Measurements from ENCODE around the gene ANKRD11. TPM values are rescaled to one million over a fixed set of nuclear protein-coding genes. Genes with fewer than 3 reads are reported as not detected.
"Not testable (repeated sequence)": the region's sequence is repeated elsewhere in the genome, so short reads cannot be mapped to it uniquely, and the experiment has no call there.

Gene ANKRD11
- total RNA-seq, 1 donor from 2014 or later, result 178 TPM

GRCh38 chr16:89396156-89396555, 94.2 kb downstream of the ANKRD11 start:
- DNase-seq (ENCODE audit: low spot score, unreplicated experiment), result no peak
- no peaks in the 10 kb centered on the region for H3K9me3 Mint-ChIP-seq (ENCODE audit: low read depth)
- peak overlapping the region; percentile 87 for H3K27ac Mint-ChIP-seq
- TF ChIP-seq, protein P1, sequence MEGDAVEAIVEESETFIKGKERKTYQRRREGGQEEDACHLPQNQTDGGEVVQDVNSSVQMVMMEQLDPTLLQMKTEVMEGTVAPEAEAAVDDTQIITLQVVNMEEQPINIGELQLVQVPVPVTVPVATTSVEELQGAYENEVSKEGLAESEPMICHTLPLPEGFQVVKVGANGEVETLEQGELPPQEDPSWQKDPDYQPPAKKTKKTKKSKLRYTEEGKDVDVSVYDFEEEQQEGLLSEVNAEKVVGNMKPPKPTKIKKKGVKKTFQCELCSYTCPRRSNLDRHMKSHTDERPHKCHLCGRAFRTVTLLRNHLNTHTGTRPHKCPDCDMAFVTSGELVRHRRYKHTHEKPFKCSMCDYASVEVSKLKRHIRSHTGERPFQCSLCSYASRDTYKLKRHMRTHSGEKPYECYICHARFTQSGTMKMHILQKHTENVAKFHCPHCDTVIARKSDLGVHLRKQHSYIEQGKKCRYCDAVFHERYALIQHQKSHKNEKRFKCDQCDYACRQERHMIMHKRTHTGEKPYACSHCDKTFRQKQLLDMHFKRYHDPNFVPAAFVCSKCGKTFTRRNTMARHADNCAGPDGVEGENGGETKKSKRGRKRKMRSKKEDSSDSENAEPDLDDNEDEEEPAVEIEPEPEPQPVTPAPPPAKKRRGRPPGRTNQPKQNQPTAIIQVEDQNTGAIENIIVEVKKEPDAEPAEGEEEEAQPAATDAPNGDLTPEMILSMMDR (IDR thresholded peaks at IDR 0.05; ENCODE audit: unreplicated experiment), result no peak
- H3K27me3 Mint-ChIP-seq, result no peaks in the 10 kb centered on the region
- peaks cover 13% of the 10 kb centered on the region for H3K4me1 Mint-ChIP-seq (ENCODE audit: low read depth)
- H3K36me3 Mint-ChIP-seq (ENCODE audit: insufficient read depth), result peaks cover 6% of the 10 kb centered on the region
- no peak overlapping the region for H3K4me3 Mint-ChIP-seq (ENCODE audit: low read depth)

- Mint-ChIP-seq H3K36me3 (ENCODE audit: insufficient read depth) (peaks cover 6% of the 10 kb centered on the region), H3K27ac (peak overlapping the region; percentile 87), H3K27me3 (no peaks in the 10 kb centered on the region), H3K9me3 (ENCODE audit: low read depth) (no peaks in the 10 kb centered on the region), H3K4me3 (ENCODE audit: low read depth) (no peak overlapping the region), H3K4me1 (ENCODE audit: low read depth) (peaks cover 13% of the 10 kb centered on the region)
- DNase-seq (ENCODE audit: low spot score, unreplicated experiment), result no peak
- TF ChIP-seq, protein P1 (IDR thresholded peaks at IDR 0.05; ENCODE audit: unreplicated experiment), result no peak
These were observed 94.9 kb downstream of the ANKRD11 start for GRCh38 chr16:89395150-89396142.

DNA sequence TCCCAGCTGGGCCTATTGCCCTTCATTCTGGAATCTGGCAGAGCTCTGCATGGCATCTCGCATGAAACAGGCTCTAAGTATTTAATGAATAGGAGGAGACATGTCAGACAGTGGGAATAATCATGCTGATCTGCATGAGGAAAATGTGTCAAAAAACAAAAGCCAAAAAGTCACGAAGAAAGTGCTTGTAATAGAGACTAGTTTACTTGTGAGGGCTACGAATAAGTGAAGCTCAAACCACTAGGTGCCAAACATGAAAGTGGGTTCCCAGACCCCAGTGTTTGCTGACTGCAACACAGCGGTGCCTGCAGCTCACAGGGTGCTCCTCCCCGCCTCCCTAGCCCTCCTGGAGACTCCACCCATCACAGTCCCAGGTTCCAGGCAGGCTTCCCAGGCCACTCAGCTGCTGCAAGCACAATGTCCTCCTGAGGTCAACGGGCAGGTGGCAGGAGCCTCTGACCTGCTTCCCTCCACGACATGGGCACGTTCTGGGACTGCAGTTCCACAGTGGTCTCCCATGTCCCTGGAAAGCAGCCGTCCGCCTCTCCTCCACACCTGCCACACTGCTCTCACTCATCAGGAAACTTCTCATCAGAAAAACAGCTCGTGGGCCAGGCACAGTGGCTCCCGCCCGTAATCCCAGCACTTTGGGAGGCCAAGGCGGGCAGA, 96.5 kb downstream of the ANKRD11 start:
- TF ChIP-seq, protein P1 (IDR thresholded peaks at IDR 0.05; ENCODE audit: unreplicated experiment), result no peak
- Mint-ChIP-seq H3K4me3 (ENCODE audit: low read depth) (no peak overlapping the region), H3K27ac (peak overlapping the region; percentile 83), H3K27me3 (no peaks in the 10 kb centered on the region), H3K9me3 (ENCODE audit: low read depth) (peaks cover 3% of the 10 kb centered on the region), H3K4me1 (ENCODE audit: low read depth) (peaks cover 11% of the 10 kb centered on the region), H3K36me3 (ENCODE audit: insufficient read depth) (peaks cover 6% of the 10 kb centered on the region)
- DNase-seq (ENCODE audit: low spot score, unreplicated experiment), result no peak

- DNase-seq (ENCODE audit: low spot score, unreplicated experiment), result no peak
- peaks cover 3% of the 10 kb centered on the region for H3K9me3 Mint-ChIP-seq (ENCODE audit: low read depth)
- TF ChIP-seq, protein P1 (IDR thresholded peaks at IDR 0.05; ENCODE audit: unreplicated experiment), result no peak
- peaks cover 11% of the 10 kb centered on the region for H3K4me1 Mint-ChIP-seq (ENCODE audit: low read depth)
- peak overlapping the region; percentile 87 for H3K27ac Mint-ChIP-seq
- H3K36me3 Mint-ChIP-seq (ENCODE audit: insufficient read depth), result peaks cover 5% of the 10 kb centered on the region
- H3K27me3 Mint-ChIP-seq, result no peaks in the 10 kb centered on the region
- no peak overlapping the region for H3K4me3 Mint-ChIP-seq (ENCODE audit: low read depth)
These were observed 97.3 kb downstream of the ANKRD11 start for GRCh38 chr16:89392881-89393737.

GRCh38 chr16:89390224-89390583, 100.2 kb downstream of the ANKRD11 start:
- not testable (repeated sequence) for H3K9me3 Mint-ChIP-seq (ENCODE audit: low read depth); H3K27ac Mint-ChIP-seq; DNase-seq (ENCODE audit: low spot score, unreplicated experiment); H3K27me3 Mint-ChIP-seq; H3K36me3 Mint-ChIP-seq (ENCODE audit: insufficient read depth); H3K4me3 Mint-ChIP-seq (ENCODE audit: low read depth)
- peaks cover 12% of the 10 kb centered on the region for H3K4me1 Mint-ChIP-seq (ENCODE audit: low read depth)

GRCh38 chr16:89389504-89390223, 100.7 kb downstream of the ANKRD11 start:
- H3K36me3 Mint-ChIP-seq (ENCODE audit: insufficient read depth); H3K9me3 Mint-ChIP-seq (ENCODE audit: low read depth); H3K4me3 Mint-ChIP-seq (ENCODE audit: low read depth); H3K27me3 Mint-ChIP-seq; DNase-seq (ENCODE audit: low spot score, unreplicated experiment): not testable (repeated sequence)
- H3K27ac Mint-ChIP-seq, result peak overlapping the region; percentile 83
- peaks cover 12% of the 10 kb centered on the region for H3K4me1 Mint-ChIP-seq (ENCODE audit: low read depth)

Data from progenitor cell of endocrine pancreas (in vitro differentiated cells).